ENCODE data around the gene MYT1. TPM values are rescaled to one million over a fixed set of nuclear protein-coding genes. Genes with fewer than 3 reads are reported as not detected.

The MYT1 gene
- total RNA-seq, 4 donors from 2014 or later = 0.16 to 0.55 TPM; not detected in 2

GRCh38 chr20:64210656-64211369, 46.6 kb downstream of the MYT1 start:
- H3K4me3 ChIP-seq = no peak overlapping the region
- H3K27me3 ChIP-seq = no peaks in the 10 kb centered on the region
- in situ Hi-C loops (cut with MboI; ENCODE audit: low pct_ligation_motif_present in 1 of 4, low pct_unique_long_range_greater_than_20kb in 1 of 4, low sequenced_read_pairs in 3 of 4) = no loop called here
- no peaks in the 10 kb centered on the region for H3K36me3 ChIP-seq
- intact Hi-C loops (cut with DNase I; ENCODE audit: low total_unique reads) = no loop called here
- H3K27ac ChIP-seq = no peak overlapping the region
- H3K9me3 ChIP-seq = no peaks in the 10 kb centered on the region
- DNase-seq = no peak
- H3K4me1 ChIP-seq = peaks cover 5 to 15% (median 8%) of the 10 kb centered on the region in 4 donors
- 48 to 79% methylated on average over 2 to 14 of the region's 15 CpGs for WGBS, 2 donors (ENCODE audit: low coverage in 1 of 2)
- no peak for TF ChIP-seq POLR2A (IDR thresholded peaks at IDR 0.05)
- TF ChIP-seq CTCF (IDR thresholded peaks at IDR 0.05) = no peak
- no peak for TF ChIP-seq POLR2AphosphoS5 (IDR thresholded peaks at IDR 0.05)
- TF ChIP-seq EP300 (IDR thresholded peaks at IDR 0.05; ENCODE audit: low read depth) = no peak

GRCh38 chr20:64211874-64212658, 47.8 kb downstream of the MYT1 start:
- TF ChIP-seq EP300 (IDR thresholded peaks at IDR 0.05; ENCODE audit: low read depth) (no peak), CTCF (IDR thresholded peaks at IDR 0.05) (no peak)
- WGBS, 2 donors (ENCODE audit: low coverage in 1 of 2) = 40 to 75% methylated on average over 1 to 15 of the region's 21 CpGs
- H3K27me3 ChIP-seq = no peaks in the 10 kb centered on the region
- in situ Hi-C loops (cut with MboI; ENCODE audit: low pct_ligation_motif_present in 1 of 4, low pct_unique_long_range_greater_than_20kb in 1 of 4, low sequenced_read_pairs in 3 of 4) = no loop called here
- peak overlapping the region in 2 of 4 donors; percentile 41 to 47 for H3K27ac ChIP-seq
- no peak overlapping the region for H3K4me3 ChIP-seq
- no peak for DNase-seq
- H3K36me3 ChIP-seq = no peaks in the 10 kb centered on the region
- H3K4me1 ChIP-seq = peaks cover 5 to 15% (median 8%) of the 10 kb centered on the region in 4 donors
- intact Hi-C loops (cut with DNase I; ENCODE audit: low total_unique reads) = no loop called here
- H3K9me3 ChIP-seq = no peaks in the 10 kb centered on the region

GRCh38 chr20:64212755-64213154, 48.5 kb downstream of the MYT1 start:
- intact Hi-C loops (cut with DNase I; ENCODE audit: low total_unique reads) (no loop called here), in situ Hi-C loops (cut with MboI; ENCODE audit: low pct_ligation_motif_present in 1 of 4, low pct_unique_long_range_greater_than_20kb in 1 of 4, low sequenced_read_pairs in 3 of 4) (no loop called here)
- Histone ChIP-seq H3K27me3 (no peaks in the 10 kb centered on the region), H3K27ac (peak overlapping the region in 3 of 4 donors; percentile 39 to 47 (median 41)), H3K4me3 (no peak overlapping the region), H3K4me1 (peaks cover 5 to 15% (median 8%) of the 10 kb centered on the region in 4 donors), H3K36me3 (no peaks in the 10 kb centered on the region), H3K9me3 (no peaks in the 10 kb centered on the region)
- DNase-seq = no peak
- 8 to 66% methylated on average over 2 to 7 of the region's 7 CpGs for WGBS, 2 donors (ENCODE audit: low coverage in 1 of 2)
- TF ChIP-seq POLR2AphosphoS5 (IDR thresholded peaks at IDR 0.05) (peak in 1 of 3 donors; percentile 8), EP300 (IDR thresholded peaks at IDR 0.05; ENCODE audit: low read depth) (no peak)

GRCh38 chr20:64214113-64214512, 49.9 kb downstream of the MYT1 start:
- H3K27ac ChIP-seq = no peak overlapping the region
- H3K4me1 ChIP-seq = peaks cover 5 to 15% (median 8%) of the 10 kb centered on the region in 4 donors
- no peak overlapping the region for H3K4me3 ChIP-seq
- no peaks in the 10 kb centered on the region for H3K27me3 ChIP-seq
- in situ Hi-C loops (cut with MboI; ENCODE audit: low pct_ligation_motif_present in 1 of 4, low pct_unique_long_range_greater_than_20kb in 1 of 4, low sequenced_read_pairs in 3 of 4) = no loop called here
- 91 to 93% methylated on average over 9 to 10 of the region's 10 CpGs for WGBS, 2 donors (ENCODE audit: low coverage in 1 of 2)
- H3K36me3 ChIP-seq = no peaks in the 10 kb centered on the region
- intact Hi-C loops (cut with DNase I; ENCODE audit: low total_unique reads) = no loop called here
- H3K9me3 ChIP-seq = no peaks in the 10 kb centered on the region
- no peak for DNase-seq
- TF ChIP-seq CTCF (IDR thresholded peaks at IDR 0.05) = no peak
